HG02623 (cell line): ENCODE data around the gene NSD2.
"Not testable (repeated sequence)": the region's sequence is repeated elsewhere in the genome, so short reads cannot be mapped to it uniquely, and the experiment has no call there.

Source experiments
- ATAC-seq: cut with Tn5 transposase; IDR thresholded peaks from one replicate; pipeline ENCODE4 v1.9.1; 2021; ENCODE audit warnings: moderate library complexity; ENCODE audit not compliant: unreplicated experiment

The NSD2 gene

GRCh38 chr4:1993718-1994516, 122.7 kb downstream of the NSD2 start:
- ATAC-seq = not testable (repeated sequence)

DNA sequence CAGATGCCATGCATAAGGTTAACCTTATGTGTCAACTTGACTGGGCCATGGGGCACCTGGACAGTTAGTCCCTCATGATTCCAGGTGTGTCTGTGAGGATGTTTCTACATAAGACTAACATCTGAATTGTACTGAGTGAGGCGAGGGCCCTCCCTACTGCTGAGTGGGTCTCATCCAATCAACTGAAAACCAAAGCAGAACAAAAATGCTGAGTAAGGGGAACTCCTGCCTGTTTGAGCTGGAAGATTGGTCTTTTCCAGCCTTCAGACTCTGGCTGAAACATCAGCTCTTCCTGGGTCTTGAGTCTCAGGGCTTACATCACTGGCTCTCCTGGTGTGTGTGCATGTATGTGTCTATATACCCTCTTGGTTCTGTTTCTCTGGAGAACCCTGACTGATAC, 123.7 kb downstream of the NSD2 start:
- ATAC-seq = no peak

- ATAC-seq = no peak
Measured at GRCh38 chr4:1996866-1997611, 125.8 kb downstream of the NSD2 start.

- no peak for ATAC-seq
Measured at GRCh38 chr4:1997712-1998111, 126.5 kb downstream of the NSD2 start.

- ATAC-seq = no peak
Measured at GRCh38 chr4:1998296-1998695, 127.1 kb downstream of the NSD2 start.

DNA sequence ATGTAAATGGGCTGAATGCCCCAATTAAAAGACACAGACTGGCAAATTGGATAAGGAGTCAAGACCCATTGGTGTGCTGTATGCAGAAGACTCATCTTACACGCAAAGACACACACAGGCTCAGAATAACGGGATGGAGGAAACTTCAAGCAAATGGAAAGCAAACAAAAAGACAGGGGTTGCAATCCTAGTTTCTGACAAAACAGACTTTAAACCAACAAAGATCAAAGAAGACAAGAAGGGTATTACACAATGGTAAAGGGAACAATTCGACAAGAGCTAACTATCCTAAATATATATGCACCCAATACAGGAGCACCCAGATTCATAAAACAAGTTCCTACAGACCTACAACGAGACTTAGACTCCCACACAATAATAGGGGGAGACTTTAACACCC, 128.1 kb downstream of the NSD2 start:
- ATAC-seq = not testable (repeated sequence)

DNA sequence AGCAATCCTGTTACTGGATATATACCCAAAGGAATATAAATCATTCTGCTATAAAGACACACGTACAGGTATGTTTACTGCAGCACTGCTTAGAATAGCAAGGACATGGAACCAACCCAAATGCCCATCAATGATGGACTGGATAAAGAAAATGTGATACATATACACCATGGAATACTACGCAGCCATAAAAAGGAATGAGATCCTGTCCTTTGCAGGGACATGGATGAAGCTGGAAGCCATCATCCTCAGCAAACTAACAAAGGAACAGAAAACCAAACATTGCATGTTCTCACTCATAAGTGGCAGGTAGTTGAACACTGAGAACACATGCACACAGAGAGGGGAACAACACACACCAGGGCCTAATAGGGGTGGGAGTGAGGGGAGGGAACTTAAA, 132.2 kb downstream of the NSD2 start:
- ATAC-seq = not testable (repeated sequence)

DNA sequence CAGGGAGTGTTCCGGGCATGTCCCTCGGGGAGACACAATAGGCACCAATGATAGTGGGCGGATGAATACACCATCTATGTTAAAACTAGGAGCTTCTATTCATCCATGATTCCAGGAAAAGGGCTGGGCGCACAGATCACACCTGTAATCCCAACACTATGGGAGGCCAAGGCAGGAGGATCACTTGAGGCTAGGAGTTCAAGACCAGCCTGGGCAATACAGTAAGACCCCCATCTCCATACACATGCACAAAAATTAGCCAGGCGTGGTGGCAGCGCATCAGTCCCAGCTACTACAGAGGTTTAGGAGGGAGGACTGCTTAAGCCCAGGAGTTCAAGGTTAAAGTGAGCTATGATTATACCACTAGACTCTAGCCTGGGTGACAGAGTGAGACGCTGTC, 135.2 kb downstream of the NSD2 start:
- ATAC-seq = no peak

DNA sequence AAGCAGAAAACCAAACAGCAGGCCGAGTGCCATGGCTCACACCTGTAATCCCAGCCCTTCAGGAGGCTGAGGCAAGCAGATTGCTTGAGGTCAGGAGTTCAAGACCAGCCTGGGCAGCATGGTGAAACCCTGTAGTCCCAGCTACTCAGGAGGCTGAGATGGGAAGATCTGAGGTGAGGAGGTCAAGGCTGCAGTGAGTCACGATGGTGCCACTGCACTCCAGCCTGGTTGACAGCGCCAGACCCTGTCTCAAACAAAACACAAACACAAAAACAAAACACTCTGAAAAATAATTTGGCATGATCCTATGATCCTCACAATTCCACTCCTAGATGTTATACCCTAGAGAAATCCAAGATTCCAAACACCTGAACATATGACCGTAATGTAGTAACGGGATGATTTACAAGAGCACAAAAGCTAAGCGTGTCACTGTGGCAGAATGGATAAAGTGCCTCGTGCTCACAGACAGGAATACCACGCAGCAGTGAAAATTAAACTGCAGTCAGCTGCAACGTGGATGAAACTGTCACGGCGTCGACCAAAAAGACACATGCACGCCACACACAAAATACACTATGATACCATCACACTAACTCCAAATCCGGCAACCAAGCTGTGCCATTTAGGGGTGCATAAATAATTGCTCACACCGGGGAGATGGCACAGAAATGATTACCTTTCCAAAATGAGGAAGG, 135.9 kb downstream of the NSD2 start:
- no peak for ATAC-seq

- ATAC-seq = no peak
Measured at GRCh38 chr4:2007804-2008670, 136.8 kb downstream of the NSD2 start.

DNA sequence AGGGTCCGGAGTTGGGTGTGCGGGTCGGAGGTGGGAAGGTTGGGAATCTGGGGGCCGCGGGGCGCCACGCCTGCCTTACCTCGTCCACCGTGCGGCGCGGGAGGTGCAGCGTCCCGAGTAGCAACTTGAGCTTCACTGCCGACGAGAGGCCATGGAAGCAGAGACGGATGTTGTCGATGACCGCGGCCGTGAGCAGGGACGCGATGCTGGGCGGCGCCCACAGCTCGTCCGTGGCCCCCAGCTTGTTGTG, 137.4 kb downstream of the NSD2 start:
- ATAC-seq = no peak

GRCh38 chr4:2008921-2009650, 137.9 kb downstream of the NSD2 start, which contains the start of gene NELFA:
Gene NELFA (minus strand): TSS chr4:2008974. CDS start chr4:2008959, 15 bp downstream.
- peak; percentile 80 for ATAC-seq

- no peak for ATAC-seq
Measured at GRCh38 chr4:2009651-2010233, 138.5 kb downstream of the NSD2 start.

- ATAC-seq = no peak
Measured at GRCh38 chr4:2011583-2011982, 140.4 kb downstream of the NSD2 start.

DNA sequence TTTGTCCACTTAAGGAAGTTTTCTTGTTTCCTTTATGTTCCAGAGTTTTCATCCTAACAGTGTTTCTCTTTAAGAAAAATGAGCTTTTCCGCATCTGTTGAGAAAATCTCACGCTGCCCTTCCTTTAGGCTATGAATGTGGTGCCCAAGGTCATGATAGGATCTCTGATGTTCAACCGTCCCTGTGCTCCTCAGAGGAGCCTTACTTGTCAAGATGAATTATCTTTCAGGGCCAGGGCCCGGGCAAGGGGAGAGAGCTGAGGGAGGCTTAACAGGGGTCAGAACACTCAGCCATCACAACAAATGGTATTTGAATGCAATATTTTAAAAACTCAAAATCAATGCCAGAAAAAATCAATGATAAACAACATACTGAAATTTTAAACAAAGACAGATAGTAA, 143.8 kb downstream of the NSD2 start:
- ATAC-seq = no peak

GRCh38 chr4:2021358-2022018, 150.3 kb downstream of the NSD2 start:
- ATAC-seq = not testable (repeated sequence)

GRCh38 chr4:2024683-2025082, 153.5 kb downstream of the NSD2 start:
- no peak for ATAC-seq

DNA sequence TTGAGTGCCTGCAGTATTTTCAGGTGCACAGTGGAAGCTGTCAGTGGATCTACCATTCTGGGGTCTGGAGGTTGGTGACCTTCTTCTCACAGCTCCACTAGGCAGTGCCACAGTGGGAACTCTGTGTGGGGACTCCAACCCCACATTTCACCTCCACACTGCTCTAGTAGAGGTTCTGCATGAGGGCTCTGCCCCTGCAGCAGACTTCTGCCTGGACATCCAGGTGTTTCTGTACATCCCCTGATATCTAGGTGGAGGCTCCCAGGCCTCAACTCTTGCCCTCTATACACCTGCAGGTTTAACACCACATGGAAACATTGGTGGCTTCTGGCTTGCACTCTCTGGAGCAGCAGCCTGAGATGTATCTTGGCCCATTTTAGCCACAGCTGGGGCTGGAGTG, 154.6 kb downstream of the NSD2 start:
- ATAC-seq = no peak

DNA sequence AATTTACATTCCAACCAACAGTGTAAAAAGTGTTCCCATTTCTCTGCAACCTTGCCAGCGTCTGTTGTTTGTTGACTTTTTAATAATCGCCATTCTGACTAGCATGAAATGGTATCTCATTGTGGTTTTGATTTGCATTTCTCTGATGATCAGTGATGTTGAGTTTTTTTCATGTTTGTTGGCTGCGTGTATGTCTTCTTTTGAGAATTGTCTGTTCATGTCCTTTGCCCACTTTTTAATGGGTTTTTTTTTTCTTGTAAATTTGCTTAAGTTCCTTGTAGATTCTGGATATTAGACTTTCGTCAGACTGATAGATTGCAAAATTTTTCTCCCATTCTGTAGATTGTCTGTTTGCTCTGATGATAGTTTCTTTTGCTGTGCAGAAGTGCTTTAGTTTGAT, 155.9 kb downstream of the NSD2 start:
- not testable (repeated sequence) for ATAC-seq
